ENCODE measurements around the gene CACNA2D4. TPM values are rescaled to one million over a fixed set of nuclear protein-coding genes. Genes with fewer than 3 reads are reported as not detected.
"Not testable (repeated sequence)": the region's sequence is repeated elsewhere in the genome, so short reads cannot be mapped to it uniquely, and the experiment has no call there.

CACNA2D4 gene
- total RNA-seq, 4 donors from 2014 or later: 0.84 to 3.8 (median 3.4) TPM

DNA sequence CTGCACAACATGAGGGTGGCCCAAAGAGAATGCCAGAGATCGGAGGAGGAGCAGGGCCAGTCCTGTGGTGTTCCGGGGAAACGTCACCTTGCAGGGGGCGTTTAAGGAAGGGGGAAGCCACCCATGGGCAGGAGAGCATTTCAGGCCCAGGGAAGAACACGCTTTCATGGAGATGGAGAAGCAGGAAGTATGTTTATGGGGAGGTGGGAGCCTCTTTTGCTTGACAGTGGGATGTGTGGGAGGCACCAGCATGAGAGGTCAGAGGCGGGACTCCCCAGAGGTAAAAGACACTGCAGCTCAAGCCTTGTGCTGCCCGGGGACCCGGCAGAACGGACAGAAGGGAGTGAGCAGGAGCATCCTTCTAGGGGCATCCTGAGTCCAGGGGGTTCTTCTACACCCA lies 99.4 kb downstream of the CACNA2D4 start:
- TF ChIP-seq POLR2A (IDR thresholded peaks at IDR 0.05; ENCODE audit: low read depth): no peak
- TF ChIP-seq CTCF (IDR thresholded peaks at IDR 0.05): no peak
- no peak for TF ChIP-seq POLR2AphosphoS5 (IDR thresholded peaks at IDR 0.05)
- no peak for TF ChIP-seq EP300 (IDR thresholded peaks at IDR 0.05)
- H3K9me3 ChIP-seq: no peaks in the 10 kb centered on the region
- peaks cover 0 to 56% (median 23%) of the 10 kb centered on the region in 4 donors for H3K27me3 ChIP-seq
- intact Hi-C loops (cut with DNase I): no loop called here
- H3K4me3 ChIP-seq: no peak overlapping the region
- H3K27ac ChIP-seq (replicated peaks in 1 of 4): no peak overlapping the region
- H3K4me1 ChIP-seq: peaks cover 0 to 16% (median 8%) of the 10 kb centered on the region in 4 donors
- 77% methylated on average over 9 of the region's 9 CpGs for WGBS
- no peaks in the 10 kb centered on the region for H3K36me3 ChIP-seq
- DNase-seq (ENCODE audit: extremely low spot score): no peak

DNA sequence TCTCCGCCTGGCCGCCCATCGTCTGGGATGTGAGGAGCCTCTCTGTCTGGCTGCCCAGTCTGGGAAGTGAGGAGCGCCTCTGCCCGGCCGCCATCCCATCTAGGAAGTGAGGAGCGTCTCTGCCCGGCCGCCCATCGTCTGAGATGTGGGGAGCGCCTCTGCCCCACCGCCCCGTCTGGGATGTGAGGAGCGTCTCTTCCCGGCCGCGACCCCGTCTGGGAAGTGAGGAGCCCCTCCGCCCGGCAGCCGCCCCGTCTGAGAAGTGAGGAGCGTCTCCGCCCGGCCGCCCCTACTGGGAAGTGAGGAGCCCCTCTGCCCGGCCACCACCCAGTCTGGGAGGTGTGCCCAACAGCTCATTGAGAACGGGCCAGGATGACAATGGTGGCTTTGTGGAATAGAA lies 100.5 kb downstream of the CACNA2D4 start:
- H3K27ac ChIP-seq (replicated peaks in 1 of 4); DNase-seq (ENCODE audit: extremely low spot score); H3K4me3 ChIP-seq; intact Hi-C loops (cut with DNase I); H3K9me3 ChIP-seq; H3K36me3 ChIP-seq: not testable (repeated sequence)
- Histone ChIP-seq H3K27me3 (peaks cover 0 to 45% (median 22%) of the 10 kb centered on the region in 4 donors), H3K4me1 (peaks cover 0 to 22% (median 8%) of the 10 kb centered on the region in 4 donors)
- 96% methylated on average over 19 of the region's 28 CpGs for WGBS

- WGBS: 93% methylated on average over 9 of the region's 9 CpGs
Measured at GRCh38 chr12:1816730-1817348, 101.6 kb downstream of the CACNA2D4 start.

GRCh38 chr12:1815814-1816729 lies 102.4 kb downstream of the CACNA2D4 start:
- DNase-seq (ENCODE audit: extremely low spot score): no peak
- Histone ChIP-seq H3K27ac (replicated peaks in 1 of 4) (no peak overlapping the region), H3K36me3 (no peaks in the 10 kb centered on the region), H3K4me1 (peaks cover 0 to 25% (median 14%) of the 10 kb centered on the region in 4 donors), H3K9me3 (no peaks in the 10 kb centered on the region), H3K4me3 (no peak overlapping the region), H3K27me3 (peaks cover 0 to 26% (median 6%) of the 10 kb centered on the region in 4 donors)
- 62% methylated on average over 21 of the region's 21 CpGs for whole genome bisulfite sequencing
- intact Hi-C loops (cut with DNase I): no loop called here
- TF ChIP-seq EP300 (IDR thresholded peaks at IDR 0.05): no peak
- no peak for TF ChIP-seq POLR2A (IDR thresholded peaks at IDR 0.05; ENCODE audit: low read depth)
- TF ChIP-seq POLR2AphosphoS5 (IDR thresholded peaks at IDR 0.05): no peak

More at GRCh38 chr12:1816730-1817348, 101.6 kb downstream of the CACNA2D4 start:
- H3K27ac ChIP-seq (replicated peaks in 1 of 4): no peak overlapping the region
- DNase-seq (ENCODE audit: extremely low spot score): no peak
- H3K36me3 ChIP-seq: no peaks in the 10 kb centered on the region
- TF ChIP-seq EP300 (IDR thresholded peaks at IDR 0.05) (no peak), POLR2AphosphoS5 (IDR thresholded peaks at IDR 0.05) (no peak), CTCF (IDR thresholded peaks at IDR 0.05) (no peak), POLR2A (IDR thresholded peaks at IDR 0.05; ENCODE audit: low read depth) (no peak)
- peaks cover 0 to 19% (median 12%) of the 10 kb centered on the region in 4 donors for H3K4me1 ChIP-seq
- intact Hi-C loops (cut with DNase I): no loop called here
- no peaks in the 10 kb centered on the region for H3K9me3 ChIP-seq
- no peak overlapping the region for H3K4me3 ChIP-seq
- peaks cover 0 to 34% (median 14%) of the 10 kb centered on the region in 4 donors for H3K27me3 ChIP-seq

- H3K4me1 ChIP-seq: peaks cover 0 to 22% (median 10%) of the 10 kb centered on the region in 4 donors
- H3K9me3 ChIP-seq: no peaks in the 10 kb centered on the region
- H3K36me3 ChIP-seq: no peaks in the 10 kb centered on the region
- no peak overlapping the region for H3K27ac ChIP-seq (replicated peaks in 1 of 4)
- no peak for DNase-seq (ENCODE audit: extremely low spot score)
- no peak for TF ChIP-seq CTCF (IDR thresholded peaks at IDR 0.05)
- no peak for TF ChIP-seq POLR2A (IDR thresholded peaks at IDR 0.05; ENCODE audit: low read depth)
- TF ChIP-seq EP300 (IDR thresholded peaks at IDR 0.05): no peak
- TF ChIP-seq POLR2AphosphoS5 (IDR thresholded peaks at IDR 0.05): no peak
- no peak overlapping the region for H3K4me3 ChIP-seq
- 93% methylated on average over 3 of the region's 3 CpGs for WGBS
- H3K27me3 ChIP-seq: peaks cover 0 to 16% (median under 1%) of the 10 kb centered on the region in 4 donors
- intact Hi-C loops (cut with DNase I): no loop called here
Measured at GRCh38 chr12:1815108-1815507, 103.3 kb downstream of the CACNA2D4 start.

Data from esophagus muscularis mucosa (tissue), 4 donors.